ENCODE data around the gene CDKN1B.

CDKN1B gene

GRCh38 chr12:12686472-12686871 lies 30.7 kb upstream of the CDKN1B start:
- TF ChIP-seq, protein P1, sequence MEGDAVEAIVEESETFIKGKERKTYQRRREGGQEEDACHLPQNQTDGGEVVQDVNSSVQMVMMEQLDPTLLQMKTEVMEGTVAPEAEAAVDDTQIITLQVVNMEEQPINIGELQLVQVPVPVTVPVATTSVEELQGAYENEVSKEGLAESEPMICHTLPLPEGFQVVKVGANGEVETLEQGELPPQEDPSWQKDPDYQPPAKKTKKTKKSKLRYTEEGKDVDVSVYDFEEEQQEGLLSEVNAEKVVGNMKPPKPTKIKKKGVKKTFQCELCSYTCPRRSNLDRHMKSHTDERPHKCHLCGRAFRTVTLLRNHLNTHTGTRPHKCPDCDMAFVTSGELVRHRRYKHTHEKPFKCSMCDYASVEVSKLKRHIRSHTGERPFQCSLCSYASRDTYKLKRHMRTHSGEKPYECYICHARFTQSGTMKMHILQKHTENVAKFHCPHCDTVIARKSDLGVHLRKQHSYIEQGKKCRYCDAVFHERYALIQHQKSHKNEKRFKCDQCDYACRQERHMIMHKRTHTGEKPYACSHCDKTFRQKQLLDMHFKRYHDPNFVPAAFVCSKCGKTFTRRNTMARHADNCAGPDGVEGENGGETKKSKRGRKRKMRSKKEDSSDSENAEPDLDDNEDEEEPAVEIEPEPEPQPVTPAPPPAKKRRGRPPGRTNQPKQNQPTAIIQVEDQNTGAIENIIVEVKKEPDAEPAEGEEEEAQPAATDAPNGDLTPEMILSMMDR (IDR thresholded peaks at IDR 0.05; ENCODE audit: insufficient read depth, low read length, missing control alignments), result no peak
- POLR2A ChIA-PET, result no interaction called here
- CTCF ChIA-PET, result interaction anchor here (1.0 to 1.9 kb wide), 3 partner anchors 9 to 31 kb away, joined by 3 to 6 read pairs (median 6); no protein-coding TSS in a partner anchor
- no peak for DNase-seq (ENCODE audit: low read depth, low spot score)
- no peak overlapping the region for H3K4me3 ChIP-seq (ENCODE audit: low read depth, low read length)

GRCh38 chr12:12686925-12687324 lies 30.2 kb upstream of the CDKN1B start:
- ChIA-PET CTCF (interaction anchor here (1.0 to 1.9 kb wide), 2 partner anchors 12 to 31 kb away, joined by 3 to 6 read pairs; no protein-coding TSS in a partner anchor), POLR2A (no interaction called here)
- TF ChIP-seq, protein P1 (IDR thresholded peaks at IDR 0.05; ENCODE audit: insufficient read depth, low read length, missing control alignments), result no peak
- no peak overlapping the region for H3K4me3 ChIP-seq (ENCODE audit: low read depth, low read length)
- DNase-seq (ENCODE audit: low read depth, low spot score), result peak; percentile 38

- TF ChIP-seq, protein P1 (IDR thresholded peaks at IDR 0.05; ENCODE audit: insufficient read depth, low read length, missing control alignments), result no peak
- no peak for DNase-seq (ENCODE audit: low read depth, low spot score)
- CTCF ChIA-PET, result interaction anchor here (0.7 to 1.7 kb wide), 2 partner anchors 11 to 313 kb away, joined by 3 to 6 read pairs; no protein-coding TSS in a partner anchor
- POLR2A ChIA-PET, result no interaction called here
- no peak overlapping the region for H3K4me3 ChIP-seq (ENCODE audit: low read depth, low read length)
Observed at GRCh38 chr12:12689647-12690300, 27.4 kb upstream of the CDKN1B start.

- POLR2A ChIA-PET, result no interaction called here
- CTCF ChIA-PET, result interaction anchor here (1.0 kb wide), 1 partner anchor 37 kb away, joined by 3 read pairs; no protein-coding TSS in a partner anchor
- TF ChIP-seq, protein P1 (IDR thresholded peaks at IDR 0.05; ENCODE audit: insufficient read depth, low read length, missing control alignments), result no peak
- no peak overlapping the region for H3K4me3 ChIP-seq (ENCODE audit: low read depth, low read length)
- no peak for DNase-seq (ENCODE audit: low read depth, low spot score)
Observed at GRCh38 chr12:12691549-12691948, 25.6 kb upstream of the CDKN1B start.

DNA sequence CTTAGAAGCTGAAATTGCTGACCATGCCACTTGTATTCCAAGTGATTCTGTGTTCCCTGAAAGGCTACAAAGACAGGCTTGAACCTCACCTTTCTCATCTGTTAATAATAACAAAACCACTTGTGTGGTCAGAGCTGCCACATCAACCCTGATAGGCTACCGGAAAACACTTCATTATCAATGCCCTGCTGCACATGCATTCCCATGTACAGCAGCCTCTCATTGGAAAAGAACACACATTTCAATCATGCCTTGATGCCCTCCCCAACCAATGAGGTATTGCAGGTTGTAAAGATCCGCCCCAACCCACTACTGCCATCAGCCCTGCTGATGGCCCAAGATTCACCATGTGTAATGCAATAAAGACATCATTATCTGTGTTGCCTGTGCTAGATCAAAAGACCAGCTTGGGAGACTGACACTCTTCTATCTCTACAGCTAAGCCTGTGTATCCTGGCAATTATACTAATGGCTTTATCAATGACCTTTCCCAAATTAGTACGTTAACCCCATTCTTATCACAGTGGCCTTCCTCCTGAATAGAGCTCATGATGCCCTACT lies 24.0 kb upstream of the CDKN1B start:
- no peak overlapping the region for H3K4me3 ChIP-seq (ENCODE audit: low read depth, low read length)
- ChIA-PET POLR2A (interaction anchor here (0.6 kb wide), 1 partner anchor 183 kb away, joined by 3 read pairs; no protein-coding TSS in a partner anchor), CTCF (interaction anchor here (1.8 kb wide), 1 partner anchor 38 kb away, joined by 6 read pairs; no protein-coding TSS in a partner anchor)
- no peak for DNase-seq (ENCODE audit: low read depth, low spot score)
- TF ChIP-seq, protein P1 (IDR thresholded peaks at IDR 0.05; ENCODE audit: insufficient read depth, low read length, missing control alignments), result no peak
